Measurements from ENCODE around the gene CCDC171. TPM values are rescaled to one million over a fixed set of nuclear protein-coding genes. Genes with fewer than 3 reads are reported as not detected.
"Not testable (repeated sequence)": the region's sequence is repeated elsewhere in the genome, so short reads cannot be mapped to it uniquely, and the experiment has no call there.

Gene CCDC171
- total RNA-seq, 1 donor from 2014 or later = 2.9 TPM

GRCh38 chr9:15584379-15584778 is 31.5 kb downstream of the CCDC171 start:
- H3K4me1 ChIP-seq = no peaks in the 10 kb centered on the region
- no peak overlapping the region for H3K4me3 ChIP-seq
- H3K27me3 ChIP-seq = no peaks in the 10 kb centered on the region
- no peak for DNase-seq (ENCODE audit: extremely low spot score in 2 of 2)
- H3K36me3 ChIP-seq = no peaks in the 10 kb centered on the region
- no peak overlapping the region for H3K27ac ChIP-seq
- intact Hi-C loops (cut with DNase I) = no loop called here
- no peak for TF ChIP-seq CTCF (IDR thresholded peaks at IDR 0.05)
- no peak for TF ChIP-seq POLR2AphosphoS5 (IDR thresholded peaks at IDR 0.05; ENCODE audit: insufficient read depth in 1 of 2, low read depth in 1 of 2)
- no peak for TF ChIP-seq POLR2A (IDR thresholded peaks at IDR 0.05)
- no peaks in the 10 kb centered on the region for H3K9me3 ChIP-seq

- Histone ChIP-seq H3K36me3 (no peaks in the 10 kb centered on the region), H3K4me3 (no peak overlapping the region), H3K27me3 (no peaks in the 10 kb centered on the region), H3K9me3 (peaks cover 2% of the 10 kb centered on the region), H3K4me1 (no peaks in the 10 kb centered on the region), H3K27ac (no peak overlapping the region)
- no peak for DNase-seq (ENCODE audit: extremely low spot score in 2 of 2)
- intact Hi-C loops (cut with DNase I) = no loop called here
- TF ChIP-seq POLR2A (IDR thresholded peaks at IDR 0.05) = no peak
These were observed 39.5 kb downstream of the CCDC171 start for GRCh38 chr9:15592317-15592716.

GRCh38 chr9:15592940-15593339 is 40.1 kb downstream of the CCDC171 start:
- H3K4me1 ChIP-seq; H3K27ac ChIP-seq; DNase-seq (ENCODE audit: extremely low spot score in 2 of 2); H3K9me3 ChIP-seq; H3K36me3 ChIP-seq; H3K27me3 ChIP-seq; intact Hi-C loops (cut with DNase I); H3K4me3 ChIP-seq: not testable (repeated sequence)

- H3K36me3 ChIP-seq; intact Hi-C loops (cut with DNase I); DNase-seq (ENCODE audit: extremely low spot score in 2 of 2); H3K27me3 ChIP-seq; H3K4me1 ChIP-seq; H3K9me3 ChIP-seq; H3K27ac ChIP-seq; H3K4me3 ChIP-seq: not testable (repeated sequence)
These were observed 48.0 kb downstream of the CCDC171 start for GRCh38 chr9:15600666-15601330.

GRCh38 chr9:15606643-15607472 is 54.0 kb downstream of the CCDC171 start:
- intact Hi-C loops (cut with DNase I) = no loop called here
- TF ChIP-seq CTCF (IDR thresholded peaks at IDR 0.05) = peak; percentile 48 to 73 (median 71)
- TF ChIP-seq POLR2AphosphoS5 (IDR thresholded peaks at IDR 0.05; ENCODE audit: insufficient read depth in 1 of 2, low read depth in 1 of 2) = no peak
- no peak overlapping the region for H3K4me3 ChIP-seq
- no peaks in the 10 kb centered on the region for H3K9me3 ChIP-seq
- no peak overlapping the region for H3K27ac ChIP-seq
- H3K4me1 ChIP-seq = no peaks in the 10 kb centered on the region
- H3K27me3 ChIP-seq = no peaks in the 10 kb centered on the region
- H3K36me3 ChIP-seq = no peaks in the 10 kb centered on the region
- no peak for DNase-seq (ENCODE audit: extremely low spot score in 2 of 2)

GRCh38 chr9:15612962-15613361 is 60.1 kb downstream of the CCDC171 start:
- no peak for TF ChIP-seq POLR2A (IDR thresholded peaks at IDR 0.05)
- TF ChIP-seq CTCF (IDR thresholded peaks at IDR 0.05) = no peak
- TF ChIP-seq POLR2AphosphoS5 (IDR thresholded peaks at IDR 0.05; ENCODE audit: insufficient read depth in 1 of 2, low read depth in 1 of 2) = no peak
- no peak overlapping the region for H3K27ac ChIP-seq
- no peaks in the 10 kb centered on the region for H3K36me3 ChIP-seq
- H3K9me3 ChIP-seq = no peaks in the 10 kb centered on the region
- no peak for DNase-seq (ENCODE audit: extremely low spot score in 2 of 2)
- intact Hi-C loops (cut with DNase I) = no loop called here
- H3K4me3 ChIP-seq = no peak overlapping the region
- no peaks in the 10 kb centered on the region for H3K4me1 ChIP-seq
- H3K27me3 ChIP-seq = no peaks in the 10 kb centered on the region
